Neural cell (in vitro differentiated cells): ENCODE measurements around the gene TMOD1.

Experiments used
- EP300 ChIP-seq: fragments of 450-650 bp; conservative IDR thresholded peaks from 2 replicates; pipeline ENCODE4 v1.6.1; 2014; ENCODE audit warnings: antibody characterized with exemption, mild to moderate bottlenecking, moderate library complexity; ENCODE audit not compliant: poor library complexity, severe bottlenecking
- EZH2 ChIP-seq: fragments of 200-600, 300-800 bp; shearing (Covaris generic), sonication (generic); IDR thresholded peaks from 2 replicates; pipeline ENCODE4 v1.6.1; 2014; ENCODE audit warnings: antibody characterized with exemption, low read length, borderline replicate concordance, mild to moderate bottlenecking; ENCODE audit not compliant: insufficient read depth, poor library complexity, severe bottlenecking
- POLR2AphosphoS5 ChIP-seq: IDR thresholded peaks from 2 replicates; pipeline ENCODE4 v1.6.1; 2012
- RAD21 ChIP-seq: fragments of 450-650 bp; conservative IDR thresholded peaks from 2 replicates; pipeline ENCODE4 v1.6.1; 2014; ENCODE audit warnings: antibody characterized with exemption, mild to moderate bottlenecking, moderate library complexity
- REST ChIP-seq: IDR thresholded peaks from 2 replicates; pipeline ENCODE4 v1.6.1; 2012; ENCODE audit warnings: borderline replicate concordance
- SMC3 ChIP-seq: fragments of 450-650 bp; conservative IDR thresholded peaks from 2 replicates; pipeline ENCODE4 v1.6.1; 2014; ENCODE audit warnings: antibody characterized with exemption, mild to moderate bottlenecking, moderate library complexity; ENCODE audit not compliant: poor library complexity
- TAF1 ChIP-seq: IDR thresholded peaks from 2 replicates; pipeline ENCODE4 v1.6.1; 2012; ENCODE audit warnings: low read depth
- TF ChIP-seq, protein P1 (sequence below): fragments of 450-650 bp; IDR thresholded peaks from 2 replicates; pipeline ENCODE4 v1.5.1; 2014; ENCODE audit warnings: antibody characterized with exemption, mild to moderate bottlenecking, moderate library complexity; ENCODE audit not compliant: poor library complexity, severe bottlenecking

DNA sequence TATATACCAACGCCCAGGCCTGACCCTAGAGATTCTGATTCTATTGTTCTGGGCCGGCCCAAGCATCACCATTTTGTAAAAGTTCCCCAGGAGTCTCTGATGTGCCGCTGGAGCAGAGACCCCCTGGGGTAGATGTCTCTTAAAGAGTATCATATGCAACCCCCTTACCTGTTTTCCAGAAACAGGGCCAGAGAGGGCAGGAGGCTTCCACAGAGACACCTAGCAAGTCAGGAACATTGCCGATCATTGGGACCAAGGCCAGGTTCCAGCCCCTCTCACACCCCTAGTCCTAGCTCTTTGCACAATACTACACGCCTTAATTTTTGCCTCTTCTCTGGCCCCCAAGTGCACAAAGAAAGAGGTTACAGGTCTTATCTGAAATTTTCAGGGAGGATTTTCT, 63.8 kb downstream of the TMOD1 start:
- TF ChIP-seq RAD21 (no peak), POLR2AphosphoS5 (no peak), EZH2 (no peak), EP300 (no peak), TAF1 (no peak), REST (no peak), SMC3 (no peak)
- TF ChIP-seq, protein P1, sequence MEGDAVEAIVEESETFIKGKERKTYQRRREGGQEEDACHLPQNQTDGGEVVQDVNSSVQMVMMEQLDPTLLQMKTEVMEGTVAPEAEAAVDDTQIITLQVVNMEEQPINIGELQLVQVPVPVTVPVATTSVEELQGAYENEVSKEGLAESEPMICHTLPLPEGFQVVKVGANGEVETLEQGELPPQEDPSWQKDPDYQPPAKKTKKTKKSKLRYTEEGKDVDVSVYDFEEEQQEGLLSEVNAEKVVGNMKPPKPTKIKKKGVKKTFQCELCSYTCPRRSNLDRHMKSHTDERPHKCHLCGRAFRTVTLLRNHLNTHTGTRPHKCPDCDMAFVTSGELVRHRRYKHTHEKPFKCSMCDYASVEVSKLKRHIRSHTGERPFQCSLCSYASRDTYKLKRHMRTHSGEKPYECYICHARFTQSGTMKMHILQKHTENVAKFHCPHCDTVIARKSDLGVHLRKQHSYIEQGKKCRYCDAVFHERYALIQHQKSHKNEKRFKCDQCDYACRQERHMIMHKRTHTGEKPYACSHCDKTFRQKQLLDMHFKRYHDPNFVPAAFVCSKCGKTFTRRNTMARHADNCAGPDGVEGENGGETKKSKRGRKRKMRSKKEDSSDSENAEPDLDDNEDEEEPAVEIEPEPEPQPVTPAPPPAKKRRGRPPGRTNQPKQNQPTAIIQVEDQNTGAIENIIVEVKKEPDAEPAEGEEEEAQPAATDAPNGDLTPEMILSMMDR = no peak
